Forelimb muscle (tissue), 1 donor: Measurements from ENCODE around the gene SCAF4. TPM values are rescaled to one million over a fixed set of nuclear protein-coding genes. Genes with fewer than 3 reads are reported as not detected.
"Not testable (repeated sequence)": the region's sequence is repeated elsewhere in the genome, so short reads cannot be mapped to it uniquely, and the experiment has no call there.

Experiments
- DNase-seq: peaks from one replicate; pipeline ENCODE4 v3.0.0-alpha.2; 2013; ENCODE audit warnings: low read depth
- polyA plus RNA-seq: library from polyadenylated mRNA; unstranded; fragments of 120-200 nt; gene quantifications from one replicate; pipeline ENCODE4 v1.2.1, GENCODE V29; 2013; ENCODE audit not compliant: insufficient read length

SCAF4 gene
- polyA plus RNA-seq, 1 donor = 20.8 TPM

GRCh38 chr21:31737586-31738397 lies 5.9 kb upstream of the SCAF4 start:
- not testable (repeated sequence) for DNase-seq

DNA sequence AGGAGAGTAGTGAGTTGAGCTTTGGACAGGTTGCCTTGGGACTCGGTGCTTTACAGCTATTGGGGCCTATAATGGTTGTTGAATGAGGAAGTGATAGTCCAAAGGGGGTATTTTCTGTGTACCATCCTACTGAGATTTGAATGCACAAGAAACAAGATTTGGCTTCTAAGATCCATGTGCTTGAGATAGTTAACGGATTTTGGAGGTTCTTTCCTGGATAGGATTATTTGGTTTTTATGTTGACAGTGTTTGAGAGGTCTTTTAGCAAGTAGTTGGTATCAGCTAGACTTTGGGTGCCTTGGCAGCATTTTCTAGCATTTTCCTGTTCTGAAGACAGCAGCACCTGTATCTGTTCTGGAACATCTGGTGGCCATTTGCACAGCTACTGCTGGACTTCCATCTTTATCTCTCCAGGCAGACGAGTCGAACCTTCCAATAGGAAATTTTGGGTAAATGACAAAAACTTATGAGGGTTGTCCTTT lies 3.6 kb upstream of the SCAF4 start:
- DNase-seq = no peak

DNA sequence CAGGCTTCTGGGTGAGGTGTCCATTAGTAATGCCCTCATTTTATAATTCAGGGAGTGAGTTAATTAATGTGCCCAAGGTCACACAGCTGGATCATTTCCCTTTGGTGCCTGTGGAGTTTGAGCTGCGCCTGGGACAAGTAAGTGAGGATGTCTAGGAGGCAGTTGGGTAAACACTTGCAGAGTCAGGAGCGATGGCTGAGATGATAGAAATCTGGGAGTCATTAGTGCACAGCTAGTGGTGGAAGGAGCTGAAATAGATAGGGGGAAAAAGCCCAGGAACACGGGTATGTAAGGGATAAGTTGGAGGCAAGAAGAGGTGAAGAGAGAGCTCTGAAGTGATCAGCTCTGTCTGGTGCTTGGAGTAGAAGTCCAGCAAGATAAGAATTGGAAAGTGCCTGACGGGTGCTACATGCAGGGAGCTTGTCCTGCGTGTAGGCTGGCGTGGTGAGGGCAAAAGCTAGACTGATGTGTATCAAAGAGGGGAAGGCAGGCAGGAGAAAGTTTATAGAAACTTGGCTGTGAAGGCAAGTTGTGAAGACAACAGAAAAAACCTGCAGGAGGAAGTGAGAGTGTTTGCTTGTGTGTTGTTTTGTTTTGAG lies 1.7 kb upstream of the SCAF4 start:
- no peak for DNase-seq

DNA sequence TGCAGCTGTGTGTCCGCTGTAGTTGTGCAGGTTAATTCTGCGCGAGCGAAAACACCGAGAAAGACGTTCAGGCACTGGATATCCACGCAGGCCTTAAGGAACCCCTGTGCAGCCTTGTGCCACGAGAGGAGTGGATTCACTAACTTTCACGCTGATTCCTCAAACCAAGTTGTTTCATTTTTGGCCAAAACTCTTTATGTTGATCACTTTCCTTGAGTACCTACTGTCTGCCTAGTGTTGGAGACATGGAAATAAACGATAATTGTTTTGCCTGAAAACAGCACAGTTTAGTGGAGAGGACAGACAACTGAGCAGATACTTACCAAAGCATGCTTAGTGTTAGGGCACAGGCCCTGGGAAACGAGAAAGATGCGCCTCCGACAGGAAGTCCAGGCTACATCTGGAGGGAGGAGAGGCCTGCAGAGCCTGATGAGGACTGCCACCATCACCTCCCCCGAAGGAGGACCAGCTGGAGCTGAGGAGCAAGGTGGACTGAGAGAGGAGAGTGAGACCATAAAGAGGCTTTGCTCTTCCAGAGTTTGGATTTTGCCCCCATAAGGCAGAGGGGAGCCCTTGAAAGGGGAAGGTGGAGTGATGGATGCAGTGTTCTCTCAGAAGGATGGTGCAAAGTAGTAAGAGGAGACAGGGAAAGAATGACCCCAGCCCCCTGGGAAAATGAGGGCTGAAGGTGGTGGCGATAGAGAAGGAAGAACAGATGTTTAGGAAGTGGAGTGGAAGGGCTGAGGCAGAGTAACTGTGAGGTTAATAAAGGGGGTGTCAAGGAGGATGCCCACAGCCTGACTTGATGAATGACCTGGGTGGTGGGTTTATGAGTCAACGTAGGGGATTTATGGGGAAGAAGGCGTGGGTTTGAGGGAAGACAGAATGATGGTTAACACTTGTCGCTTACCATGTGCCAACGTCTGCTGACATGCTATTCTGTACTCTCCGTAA lies 956 bp upstream of the SCAF4 start:
- no peak for DNase-seq

DNA sequence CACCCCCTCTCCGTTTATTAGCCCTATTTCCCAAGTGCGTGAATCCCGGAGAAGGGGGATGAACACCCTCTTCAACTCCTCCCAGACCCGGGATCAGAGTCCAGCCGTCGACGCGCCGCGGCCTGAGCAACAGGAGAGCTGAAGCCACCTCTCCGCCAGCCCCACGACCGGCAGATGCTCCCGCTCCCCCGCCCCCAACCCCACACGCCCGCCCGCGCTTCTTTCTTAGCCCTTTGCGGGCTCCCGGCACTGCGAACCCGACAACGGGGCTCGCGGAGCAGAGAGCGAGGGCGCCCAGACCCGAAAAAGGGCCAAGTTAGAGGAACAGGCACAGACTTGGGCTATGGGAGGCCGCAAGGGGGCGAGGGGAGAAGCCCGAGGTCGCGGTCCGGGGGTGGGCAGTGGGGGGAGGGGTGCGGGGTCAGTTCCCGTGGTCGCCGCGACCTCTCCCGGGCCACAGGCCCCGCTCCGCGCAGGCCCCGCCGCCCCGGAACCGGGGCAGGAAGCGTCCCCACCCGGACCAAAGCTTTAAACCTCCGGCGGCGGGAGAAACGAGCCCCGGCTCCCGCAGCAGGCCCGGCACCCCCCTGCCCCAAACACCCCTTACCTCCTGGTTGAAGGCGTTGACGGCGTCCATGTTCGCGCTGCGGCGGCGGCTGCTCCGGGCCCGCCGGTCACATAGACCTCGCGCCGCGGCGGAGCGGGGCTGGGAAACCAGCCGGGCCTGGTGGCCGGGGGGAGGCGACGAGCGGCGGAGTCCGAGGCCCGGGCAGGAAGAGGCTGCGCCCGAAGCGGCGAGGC lies 662 bp downstream of the SCAF4 start:
- DNase-seq = no peak

GRCh38 chr21:31730712-31731055 lies 1.2 kb downstream of the SCAF4 start:
- DNase-seq = no peak

- no peak for DNase-seq
Measured at GRCh38 chr21:31729622-31730343, 2.1 kb downstream of the SCAF4 start.

- DNase-seq = no peak
Measured at GRCh38 chr21:31728952-31729351, 3.0 kb downstream of the SCAF4 start.

DNA sequence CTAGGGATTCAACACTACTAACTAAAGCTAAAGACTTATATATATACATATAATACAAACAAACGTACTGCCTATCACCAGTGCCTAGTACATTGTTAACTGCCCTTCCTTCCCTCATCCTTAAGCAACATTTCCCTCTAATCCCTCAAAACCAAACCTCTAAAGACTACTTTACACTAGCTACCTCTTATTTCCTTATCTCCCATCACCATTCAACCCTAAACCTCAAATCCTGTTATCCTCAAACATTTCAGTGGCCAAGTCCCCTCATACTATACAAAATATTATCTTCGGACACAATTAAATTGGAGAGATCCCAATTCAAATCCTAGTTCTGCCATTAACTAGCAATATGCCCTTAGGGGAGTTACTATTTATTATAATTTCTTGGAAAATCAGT lies 3.7 kb downstream of the SCAF4 start:
- no peak for DNase-seq

GRCh38 chr21:31727181-31727580 lies 4.7 kb downstream of the SCAF4 start:
- DNase-seq = no peak

DNA sequence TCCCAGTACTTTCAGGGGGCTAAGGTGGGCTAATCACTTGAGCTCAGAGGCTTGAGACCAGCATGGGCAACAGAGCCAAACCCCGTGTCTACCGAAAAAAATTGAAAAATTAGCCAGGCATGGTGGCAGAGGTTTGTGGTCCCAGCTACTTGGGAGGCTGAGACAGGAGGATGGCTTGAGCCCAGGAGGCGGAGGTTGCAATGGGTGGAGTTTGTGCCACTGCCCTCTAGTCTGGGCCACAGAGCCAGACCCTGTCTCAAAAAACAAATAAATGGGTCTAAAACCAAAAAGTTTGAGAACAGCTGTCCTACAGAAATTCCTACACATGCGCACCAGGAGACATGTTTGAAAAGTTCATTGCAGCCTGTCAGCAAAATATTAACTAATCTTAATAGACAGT lies 5.5 kb downstream of the SCAF4 start:
- no peak for DNase-seq

DNA sequence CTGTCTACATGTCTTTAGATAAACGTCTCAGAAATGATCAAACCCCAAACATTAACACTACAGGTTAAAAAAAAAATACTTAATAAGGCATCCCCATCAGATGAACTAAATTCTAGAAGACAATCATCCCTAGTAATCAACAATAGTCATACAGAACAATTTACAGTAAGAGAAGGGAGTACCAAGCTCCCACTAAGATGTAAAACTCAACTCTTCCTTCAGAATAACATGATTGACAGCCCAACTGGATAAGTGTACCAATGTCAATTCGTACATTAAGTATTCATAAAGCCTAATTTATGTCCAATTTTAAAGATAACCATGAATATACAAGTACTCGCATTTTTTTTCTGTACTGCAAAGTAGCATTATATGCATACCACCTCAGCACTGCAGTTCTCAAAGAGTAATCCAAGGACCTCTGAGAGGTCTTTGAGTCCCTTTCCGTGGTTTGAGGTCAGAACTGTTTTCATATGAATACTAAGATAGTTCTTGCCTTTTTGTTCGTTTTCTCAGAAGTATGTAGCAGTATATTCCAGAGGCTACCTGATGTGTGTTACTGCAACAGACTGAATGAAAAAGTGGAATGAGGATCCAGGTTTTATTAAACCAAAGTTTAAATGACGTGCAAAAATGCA lies 6.6 kb downstream of the SCAF4 start:
- DNase-seq = no peak

DNA sequence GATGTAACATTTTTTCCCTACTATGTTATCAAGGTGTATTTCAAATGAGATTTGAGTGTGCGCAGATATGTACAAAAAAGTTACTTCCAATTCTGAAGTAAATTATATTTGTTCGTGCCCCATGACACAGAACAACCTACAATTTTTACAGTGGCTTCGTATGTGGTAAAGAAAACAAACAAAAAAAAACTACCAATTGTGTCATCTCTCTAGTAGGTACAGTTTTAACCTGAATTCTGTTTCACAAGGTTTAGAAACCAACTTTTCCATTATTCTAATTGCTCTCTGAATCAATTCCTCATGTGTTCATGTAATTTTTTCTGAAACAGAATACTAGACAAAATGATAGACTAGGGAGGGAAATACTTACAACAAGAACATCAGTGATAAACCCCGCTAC lies 7.4 kb downstream of the SCAF4 start:
- DNase-seq = no peak

DNA sequence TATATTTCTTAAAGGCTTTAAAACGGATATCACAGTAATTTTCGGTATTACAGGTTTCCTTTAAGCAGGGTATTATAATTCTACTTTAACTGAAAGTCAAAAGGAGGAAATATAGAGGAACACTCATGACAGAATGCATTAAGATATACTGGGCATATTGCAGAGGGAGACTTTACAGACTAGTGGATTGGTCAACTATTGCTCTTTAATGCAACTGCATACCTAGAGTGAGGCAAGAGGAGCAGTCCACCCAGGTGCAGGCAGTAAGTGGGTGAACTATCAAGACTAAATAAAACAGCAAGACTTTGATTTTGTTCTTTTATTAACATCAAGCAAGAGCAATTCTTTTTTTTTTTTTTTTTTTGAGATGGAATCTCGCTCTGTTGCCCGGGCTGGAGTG lies 10.5 kb downstream of the SCAF4 start:
- no peak for DNase-seq

- no peak for DNase-seq
Measured at GRCh38 chr21:31720739-31721138, 11.2 kb downstream of the SCAF4 start.

GRCh38 chr21:31720330-31720729 lies 11.6 kb downstream of the SCAF4 start:
- no peak for DNase-seq

DNA sequence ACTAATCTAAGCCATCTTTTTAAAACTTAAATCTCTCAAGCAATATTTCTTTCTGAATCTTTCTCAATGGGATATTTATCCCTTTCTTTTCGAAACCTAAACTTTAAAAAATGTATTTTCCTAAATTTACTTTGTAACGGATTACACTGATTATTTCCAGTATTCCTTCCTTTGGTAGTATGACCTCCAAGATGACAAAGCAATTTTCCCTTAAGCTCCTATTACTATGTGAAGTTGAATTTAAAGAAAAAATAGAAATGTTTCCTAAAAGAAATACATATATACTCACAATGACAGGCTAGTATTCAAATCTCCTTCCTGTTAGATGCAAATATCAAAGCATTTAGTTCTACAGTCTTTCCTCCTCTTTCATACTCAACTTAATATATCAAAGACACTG lies 15.8 kb downstream of the SCAF4 start:
- DNase-seq = no peak

DNA sequence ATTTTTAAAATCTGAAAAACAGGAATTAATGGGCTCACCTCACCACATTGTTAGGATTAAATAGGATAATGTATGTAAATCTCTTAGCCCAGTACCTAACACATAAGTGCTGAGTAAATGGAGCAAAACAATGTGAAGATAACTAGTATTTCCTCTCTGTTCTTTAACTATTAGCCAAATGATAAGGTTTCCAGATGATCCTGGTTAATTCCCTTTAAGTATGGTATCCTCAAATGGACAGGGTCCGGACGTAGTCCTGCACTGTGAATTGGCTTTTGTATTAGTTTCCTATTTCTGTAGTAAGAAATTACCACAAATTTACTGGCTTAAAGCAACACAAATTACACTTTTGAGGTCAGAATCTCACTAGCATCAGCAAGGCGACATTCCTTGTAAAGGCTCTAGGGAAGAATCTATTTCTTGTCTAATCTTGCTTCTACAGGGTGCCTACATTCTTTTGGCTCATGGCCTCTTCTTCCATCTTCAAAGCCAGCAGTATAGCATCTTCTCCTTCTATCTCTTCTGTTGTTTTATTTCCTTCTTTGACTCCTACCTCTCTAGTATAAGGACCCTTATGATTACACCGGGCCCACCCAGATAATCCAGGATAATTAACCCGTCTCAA lies 17.1 kb downstream of the SCAF4 start:
- DNase-seq = no peak

GRCh38 chr21:31713973-31714740 lies 17.8 kb downstream of the SCAF4 start:
- DNase-seq = no peak
